DMS53 (cell line): ENCODE measurements around the gene CACNA2D2.

ENCODE experiments used
- DNase-seq: peaks from one replicate; lab custom pipeline; 2025; lab: John Stamatoyannopoulos, UW

Gene CACNA2D2

DNA sequence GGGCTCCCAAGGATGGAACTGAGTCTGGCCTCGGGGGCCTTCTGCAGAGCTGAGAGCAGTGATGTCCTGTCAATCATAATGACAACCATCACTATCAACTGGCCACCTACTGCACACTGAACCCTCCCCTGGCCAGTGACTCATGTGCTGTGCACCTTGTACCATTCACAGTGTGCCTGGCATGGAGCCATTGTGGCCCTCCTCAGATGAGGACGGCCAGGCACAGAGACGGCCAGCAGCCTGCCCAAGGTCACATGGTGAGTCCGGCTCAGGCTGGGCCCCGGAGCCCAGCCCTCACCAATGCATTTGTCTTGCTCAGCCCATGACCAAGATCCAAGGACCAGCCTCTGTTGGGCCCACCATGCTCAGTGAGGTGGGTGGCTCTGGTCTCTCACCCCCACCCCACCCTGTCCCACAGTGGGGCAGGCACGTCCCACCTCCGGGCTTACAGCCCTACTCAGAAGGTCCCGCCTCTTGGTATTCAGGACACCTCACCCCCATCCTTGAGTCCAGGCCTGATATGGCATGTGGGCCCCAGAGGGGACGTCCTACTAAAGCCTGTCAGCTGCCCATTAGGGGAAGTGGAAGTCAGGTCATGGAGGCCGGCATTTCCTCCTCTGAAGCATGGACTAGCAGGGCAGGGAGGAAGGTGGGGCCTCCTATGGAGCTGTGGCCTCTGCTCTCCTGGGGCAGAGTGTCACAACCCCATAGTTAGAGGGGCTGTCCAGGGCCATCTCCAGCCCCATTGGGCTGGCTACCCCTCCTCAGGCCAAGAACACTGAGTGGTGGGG is 108.2 kb downstream of the CACNA2D2 start:
- no peak for DNase-seq

DNA sequence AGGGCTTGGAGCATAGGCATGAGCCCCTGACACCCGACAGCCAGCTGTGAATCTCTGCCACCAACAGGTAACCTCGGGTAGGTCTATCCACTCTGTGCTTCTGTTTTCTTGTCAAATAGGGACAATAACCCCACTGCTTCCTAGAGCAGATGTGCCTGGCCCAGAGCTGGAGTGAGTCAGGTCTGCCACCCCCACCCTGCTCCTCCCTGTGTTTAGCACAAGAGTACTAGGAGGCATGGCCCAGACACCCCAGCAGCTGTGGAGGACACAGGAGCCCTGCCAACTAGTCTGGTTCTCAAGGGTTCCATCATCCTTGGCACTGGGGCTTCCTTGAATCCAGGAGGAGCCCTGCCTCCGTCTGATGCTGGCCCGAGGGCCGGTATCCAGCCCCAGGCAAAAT is 110.4 kb downstream of the CACNA2D2 start:
- no peak for DNase-seq

DNA sequence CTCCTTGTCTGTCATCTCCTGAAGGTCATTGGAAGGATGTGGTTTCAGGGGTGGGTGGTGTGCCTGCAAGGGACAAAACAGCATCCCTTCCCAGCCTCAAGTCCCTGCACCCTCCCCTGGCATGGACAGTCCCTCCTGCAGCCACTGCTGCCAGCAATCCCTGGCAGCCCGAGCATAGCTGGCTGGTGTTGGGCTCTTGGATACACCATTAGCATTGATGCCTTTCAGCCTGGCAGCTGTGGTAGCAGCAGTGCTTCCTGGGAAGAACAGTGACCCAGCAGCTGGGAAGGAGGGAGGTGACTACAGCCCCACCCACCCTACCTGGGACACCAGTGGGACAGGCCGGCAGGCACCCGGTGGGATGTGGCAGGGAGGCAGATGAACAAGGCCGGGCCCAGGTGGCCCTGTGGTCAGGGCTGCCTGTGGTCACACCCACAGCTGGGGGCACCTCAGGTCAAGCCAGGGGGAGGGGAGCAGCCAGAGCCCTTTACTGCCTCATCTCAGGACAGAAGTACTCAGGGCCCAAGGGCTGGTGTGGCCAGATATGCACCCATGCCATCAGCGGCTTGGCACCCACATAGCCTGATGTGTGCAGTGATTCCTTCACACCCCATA is 111.2 kb downstream of the CACNA2D2 start:
- peak; percentile 12 for DNase-seq

DNA sequence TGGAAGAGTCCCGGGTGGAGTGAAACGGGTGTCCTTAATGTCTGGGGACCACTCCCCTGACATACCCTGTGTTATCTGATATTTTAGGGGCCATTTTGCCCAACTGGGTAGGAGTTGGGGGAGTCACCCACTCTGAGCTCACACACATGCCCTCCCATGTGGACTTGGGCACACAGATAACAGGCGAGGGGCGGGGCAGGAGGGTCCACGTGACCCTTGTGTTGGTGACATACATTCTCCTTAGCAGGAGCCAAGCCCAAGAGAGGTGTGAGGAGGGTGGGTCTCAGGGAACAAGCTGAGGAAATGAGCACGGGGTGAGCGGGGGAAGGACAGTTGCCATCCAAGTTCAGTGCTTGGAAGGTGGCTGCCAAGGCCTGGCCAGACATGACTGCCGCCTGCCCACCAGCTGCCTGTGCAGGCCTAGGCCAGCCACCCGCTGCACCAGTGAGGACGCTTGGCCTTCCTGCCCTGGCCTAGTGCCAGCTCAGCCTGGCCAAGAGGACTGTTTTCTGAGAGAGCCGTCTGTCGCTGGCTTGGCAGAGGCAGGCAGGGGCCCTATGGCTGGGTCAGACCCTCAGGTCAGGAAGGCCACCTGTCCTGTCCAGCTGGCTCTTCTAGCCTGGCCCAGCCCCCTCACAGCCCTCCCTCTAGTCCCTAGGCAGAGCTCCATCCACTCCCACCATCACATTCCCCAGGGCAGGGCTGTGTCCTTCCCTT is 112.8 kb downstream of the CACNA2D2 start:
- peak; percentile 62 for DNase-seq

DNA sequence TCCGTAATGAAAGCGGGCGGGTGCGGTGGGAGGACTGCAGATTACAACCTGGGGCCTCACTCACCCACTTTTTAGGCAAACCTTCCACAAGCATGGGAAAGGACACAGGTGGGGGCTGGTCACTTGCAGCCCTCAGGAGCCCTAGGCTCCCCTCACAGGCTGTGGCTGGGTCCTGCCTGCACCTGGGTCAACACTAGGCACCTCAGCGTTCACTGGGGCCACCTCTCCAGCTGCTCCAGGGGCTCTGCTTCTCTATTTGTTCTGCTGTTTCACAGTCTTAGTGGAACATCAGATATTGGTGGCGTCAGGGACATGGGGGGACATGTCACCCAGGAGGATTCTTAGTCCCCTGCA is 114.0 kb downstream of the CACNA2D2 start:
- DNase-seq: no peak

DNA sequence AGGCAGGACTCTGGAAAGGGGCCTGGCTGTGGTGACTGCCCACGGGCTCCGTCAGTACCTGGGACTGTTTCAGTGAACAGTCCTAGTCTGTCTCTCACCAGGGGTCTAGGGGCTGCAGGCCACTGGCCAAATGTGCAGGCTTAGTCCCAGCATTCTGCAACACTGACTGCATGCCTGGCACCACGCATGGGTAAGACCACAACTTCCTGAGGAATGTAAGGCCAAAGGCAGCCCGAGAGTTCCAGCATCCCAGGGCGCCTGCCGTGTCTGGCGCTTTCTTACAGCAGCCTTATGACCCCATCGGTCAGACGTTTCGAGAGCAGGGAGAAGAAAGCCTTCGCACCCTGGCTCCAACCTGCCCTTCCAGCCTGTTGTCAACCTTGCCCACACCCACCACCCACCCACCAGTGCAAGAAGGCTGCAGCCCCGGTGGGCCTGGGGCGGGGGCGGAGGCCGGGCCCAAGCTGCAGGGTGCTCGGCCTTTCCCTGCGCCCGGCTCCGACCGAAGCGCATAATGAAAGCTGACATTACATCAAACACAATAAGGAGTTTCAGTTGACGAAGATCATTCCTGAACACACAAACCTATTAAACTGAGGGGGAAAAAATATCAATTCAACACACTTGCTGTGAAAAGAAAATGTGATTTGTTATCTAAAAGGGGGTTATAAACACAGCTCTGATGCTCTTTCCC is 114.6 kb downstream of the CACNA2D2 start:
- DNase-seq: no peak

DNA sequence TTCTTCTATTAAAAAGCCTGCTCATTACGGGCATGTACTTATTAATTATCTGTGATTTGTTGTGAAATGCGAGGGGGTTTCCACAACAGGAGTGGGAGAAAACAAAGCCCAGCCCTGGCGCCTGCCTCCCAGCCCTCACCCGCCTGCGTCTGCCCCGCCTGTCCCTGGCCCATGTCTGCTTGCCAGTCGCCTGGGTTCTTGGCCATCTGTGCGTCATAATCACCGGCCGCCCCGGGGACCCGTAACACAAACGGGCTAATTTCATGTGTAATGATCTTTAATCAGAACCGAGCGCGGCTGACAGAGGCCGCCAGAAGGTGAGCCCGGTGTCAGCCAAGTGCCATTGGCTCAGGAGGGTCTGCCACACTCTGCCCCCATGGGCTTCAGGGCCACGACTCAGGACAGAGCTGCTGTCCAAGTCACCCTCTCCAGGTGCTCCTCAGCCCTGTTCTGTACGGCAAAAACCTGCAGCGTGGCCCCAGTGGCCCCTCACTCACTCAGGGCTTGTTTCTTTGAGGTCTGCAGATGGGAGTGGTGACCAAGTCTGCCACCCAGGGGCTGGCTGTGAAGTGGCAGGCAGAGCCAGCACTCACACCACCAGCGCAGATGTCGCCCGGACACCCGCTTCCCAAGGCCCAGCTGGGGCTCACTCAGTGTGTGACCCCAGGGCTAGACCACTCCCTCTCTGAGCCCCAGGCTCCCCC is 115.3 kb downstream of the CACNA2D2 start:
- DNase-seq: no peak

DNA sequence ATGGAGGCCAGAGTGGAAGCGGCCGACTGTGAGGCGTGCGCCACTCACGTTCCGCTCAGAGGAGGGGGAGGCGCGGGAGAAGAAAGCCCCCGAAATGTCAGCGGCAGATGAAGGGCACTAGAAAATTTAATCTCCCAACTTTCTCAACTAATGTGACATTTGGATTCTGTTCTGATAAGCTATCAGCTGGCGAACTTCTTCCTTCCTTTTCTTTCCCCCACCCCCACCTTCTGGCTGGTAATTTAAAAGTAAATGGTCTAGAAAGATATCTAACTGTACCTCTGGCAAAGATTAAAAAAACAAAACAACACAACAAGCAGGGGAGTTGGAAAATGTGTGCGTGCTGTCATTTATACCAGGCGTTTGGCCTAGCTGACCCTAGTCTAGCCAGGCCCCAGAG is 117.7 kb downstream of the CACNA2D2 start:
- no peak for DNase-seq

DNA sequence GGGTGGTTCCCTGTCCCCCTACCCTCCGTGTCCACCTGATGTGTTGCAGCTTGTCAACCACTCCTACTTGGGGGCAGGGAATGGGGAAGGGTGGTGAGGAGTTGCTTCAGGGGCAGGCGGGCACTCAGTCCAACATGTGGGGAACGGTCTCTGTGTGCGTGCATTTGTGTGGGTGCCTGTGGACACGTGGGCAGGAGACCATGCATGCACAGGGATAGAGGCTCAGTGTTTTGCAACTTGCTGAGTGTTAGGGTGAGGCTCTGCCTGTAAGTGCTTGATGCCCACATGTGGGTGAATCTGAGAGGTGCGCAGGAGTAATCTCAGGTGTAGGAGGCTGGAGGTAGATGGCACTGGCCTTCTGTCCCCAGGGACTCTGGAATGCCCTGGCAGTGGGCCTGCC is 119.7 kb downstream of the CACNA2D2 start:
- DNase-seq: no peak

DNA sequence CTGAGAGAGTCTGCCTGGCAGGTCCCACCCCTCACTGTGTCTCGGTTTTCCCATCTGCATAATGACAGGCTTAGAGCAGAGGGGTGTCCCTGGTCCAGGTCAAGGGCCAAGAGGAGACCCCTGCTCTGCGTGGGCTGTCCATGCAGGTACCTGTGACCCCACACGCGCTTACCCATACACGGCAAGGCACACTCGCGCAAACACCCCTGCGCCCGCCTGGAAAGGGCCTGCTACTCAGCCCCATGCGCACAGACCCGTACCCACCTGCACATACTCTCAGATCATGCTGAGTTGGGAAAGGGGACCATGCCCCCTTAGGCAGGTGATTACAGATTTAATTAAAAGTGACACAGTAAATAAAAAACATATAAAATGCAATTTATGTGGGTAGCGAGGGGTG is 120.7 kb downstream of the CACNA2D2 start:
- DNase-seq: no peak

DNA sequence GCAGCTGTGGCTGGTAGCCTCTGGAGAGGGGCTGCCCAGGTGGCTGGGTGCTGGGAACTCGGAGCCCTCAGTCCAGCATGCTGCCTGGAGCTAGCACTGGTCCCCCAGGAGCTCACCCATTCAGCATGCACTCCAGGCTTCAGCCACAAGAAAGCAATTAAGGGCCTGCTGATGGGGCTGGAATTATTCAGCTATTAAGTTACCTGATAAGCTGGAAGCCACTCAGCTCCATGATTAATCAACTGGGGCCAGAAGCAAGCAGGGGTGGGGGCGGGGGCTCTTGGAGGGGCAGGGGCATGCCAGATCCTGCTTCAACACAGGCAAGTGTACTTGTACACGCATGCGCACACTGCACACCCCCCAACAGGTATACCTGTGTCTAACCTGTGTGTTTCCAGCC is 122.1 kb downstream of the CACNA2D2 start:
- no peak for DNase-seq

DNA sequence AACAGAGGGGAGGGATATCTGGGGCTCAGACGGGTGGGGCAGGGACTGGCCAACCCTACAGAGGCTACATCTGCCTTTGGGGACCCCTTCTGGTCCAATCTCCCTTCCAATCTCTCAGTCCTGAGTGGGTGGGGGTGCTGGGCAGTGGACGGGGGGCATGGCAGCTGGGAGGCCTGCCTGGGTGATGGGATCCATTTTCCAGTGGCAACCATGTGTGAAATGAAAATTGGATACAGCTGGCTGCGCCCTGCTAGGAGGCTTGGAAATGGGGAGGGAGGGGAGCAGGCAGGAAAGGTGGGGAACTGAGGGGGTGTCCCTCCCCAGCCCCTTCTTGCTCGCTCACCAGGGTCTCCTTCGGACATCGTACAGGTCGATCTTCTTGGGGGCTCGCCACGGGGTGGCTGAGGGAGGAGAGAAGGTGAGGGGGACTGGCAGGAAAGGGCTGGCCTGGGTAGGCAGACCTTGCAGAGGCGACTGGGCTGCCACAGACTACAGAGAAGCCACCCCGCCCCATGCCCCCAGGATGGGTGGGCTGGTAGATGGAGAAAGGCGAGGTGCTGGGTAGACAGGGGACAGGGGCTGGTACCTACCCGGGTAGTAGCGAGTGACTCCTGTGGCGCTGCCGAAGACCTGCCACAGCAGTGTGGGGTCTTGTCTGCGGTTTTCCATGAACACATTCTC is 122.9 kb downstream of the CACNA2D2 start:
- DNase-seq: no peak

DNA sequence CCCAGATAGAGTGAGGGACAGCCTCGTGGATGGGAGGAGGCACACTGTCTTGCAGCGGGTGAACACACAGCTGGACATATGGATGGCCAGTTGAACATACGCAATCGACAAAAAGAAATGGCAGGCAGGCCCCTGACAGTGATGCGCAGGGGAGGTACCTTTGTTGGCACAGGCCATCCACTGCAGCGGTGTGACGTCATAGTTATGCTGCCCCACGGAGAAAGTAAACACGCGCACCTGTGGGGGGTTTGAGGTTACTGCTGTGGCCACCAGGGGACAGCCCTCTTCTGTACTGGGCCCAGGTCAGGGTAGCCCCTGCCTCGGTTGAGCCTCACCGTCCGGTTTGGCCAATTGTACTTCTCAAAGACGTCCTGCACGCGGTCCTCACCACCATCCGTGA is 124.7 kb downstream of the CACNA2D2 start:
- no peak for DNase-seq

DNA sequence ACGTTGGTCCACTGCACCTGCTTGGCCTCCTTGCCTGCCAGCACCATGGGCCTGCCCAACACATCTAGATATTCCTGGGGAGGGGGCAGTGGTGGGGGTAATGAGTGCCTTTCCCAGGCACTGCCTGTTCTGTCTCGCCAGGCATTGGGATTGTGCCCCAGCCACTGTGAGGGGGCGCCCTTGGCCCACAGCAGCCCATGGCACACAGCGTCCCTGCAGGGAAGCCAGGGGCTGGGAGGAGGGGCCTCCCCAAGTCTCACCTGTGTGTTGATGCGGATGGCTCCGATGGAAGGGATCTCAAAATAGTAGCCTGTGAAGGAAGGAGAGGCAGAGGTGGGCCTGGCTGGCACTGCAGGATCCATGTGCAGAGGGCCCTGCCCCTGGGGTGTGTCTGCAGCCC is 125.4 kb downstream of the CACNA2D2 start:
- no peak for DNase-seq

DNA sequence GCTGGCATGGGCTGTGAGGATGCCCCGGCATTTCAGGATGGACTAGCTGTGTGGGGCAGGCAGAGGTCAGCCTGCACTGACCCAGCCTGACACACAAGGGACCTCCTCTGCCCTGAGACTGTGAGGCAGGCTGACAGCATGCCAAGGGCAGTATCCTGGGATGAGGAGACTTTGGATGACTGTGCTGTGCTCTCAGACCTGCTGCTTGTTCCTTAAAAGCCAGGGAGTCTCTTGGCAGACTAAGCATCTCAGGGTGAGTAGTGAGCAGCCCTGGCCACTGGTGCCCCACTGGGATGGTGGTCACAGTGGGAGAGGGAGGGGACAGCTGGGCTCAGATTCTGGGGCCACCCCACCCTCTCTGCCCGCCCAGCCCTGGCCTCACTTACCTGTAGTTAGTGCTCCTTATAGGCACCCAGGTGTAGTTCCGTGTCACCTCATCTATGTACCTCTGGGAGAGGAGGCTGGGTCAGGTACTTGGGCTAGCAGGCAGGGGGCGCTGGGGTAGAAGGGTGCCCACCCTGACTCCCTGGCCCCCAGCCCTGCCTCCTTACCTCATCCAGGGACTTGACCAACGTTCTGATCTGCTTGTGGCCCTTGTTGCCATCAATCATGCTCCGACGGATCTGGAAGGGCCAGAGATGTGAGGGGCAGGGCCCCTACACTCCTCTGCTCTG is 128.0 kb downstream of the CACNA2D2 start:
- no peak for DNase-seq

DNA sequence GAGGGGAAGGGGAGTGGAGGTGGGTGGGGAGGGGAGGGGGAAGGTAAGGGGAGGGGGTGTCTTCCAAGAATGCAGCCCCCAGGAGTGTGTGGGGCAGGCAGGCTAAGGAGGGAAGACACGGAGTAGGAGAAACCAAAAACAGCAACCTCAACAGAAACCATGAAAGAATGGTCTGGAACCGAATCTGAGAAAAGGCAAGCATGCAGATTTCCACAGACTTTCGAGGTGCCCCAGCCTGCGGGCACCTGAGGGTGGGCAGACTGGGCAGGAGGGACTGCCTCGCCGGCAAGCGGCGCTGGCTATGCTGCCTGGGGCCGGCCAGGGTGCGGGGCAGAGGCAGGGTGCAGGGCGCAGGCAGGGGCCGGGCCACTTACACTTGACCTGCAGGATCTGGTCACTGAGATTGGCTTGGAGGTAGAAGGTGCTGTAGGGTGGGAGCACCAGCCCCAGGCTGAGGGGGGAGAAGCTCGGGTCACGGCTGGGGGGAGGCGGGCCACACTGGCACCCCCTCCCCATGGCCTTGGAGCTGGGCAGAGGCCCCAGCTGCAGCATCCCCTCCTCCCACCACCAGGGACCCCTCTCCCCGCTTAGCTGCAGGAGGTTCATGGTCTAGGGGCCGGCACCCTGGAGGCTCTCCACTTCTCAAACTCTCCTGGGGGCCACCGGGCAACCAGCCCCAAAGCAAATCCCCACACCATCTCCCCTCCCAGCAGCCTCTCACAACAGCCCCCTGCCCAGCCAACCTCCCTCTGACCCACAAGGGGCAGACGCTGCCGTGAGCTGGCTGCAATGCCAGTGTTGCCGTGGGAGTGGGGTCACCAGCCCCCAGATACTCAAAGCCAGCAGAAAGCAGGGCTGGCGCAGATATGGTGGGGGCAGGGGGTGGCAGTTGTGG is 128.8 kb downstream of the CACNA2D2 start:
- no peak for DNase-seq

DNA sequence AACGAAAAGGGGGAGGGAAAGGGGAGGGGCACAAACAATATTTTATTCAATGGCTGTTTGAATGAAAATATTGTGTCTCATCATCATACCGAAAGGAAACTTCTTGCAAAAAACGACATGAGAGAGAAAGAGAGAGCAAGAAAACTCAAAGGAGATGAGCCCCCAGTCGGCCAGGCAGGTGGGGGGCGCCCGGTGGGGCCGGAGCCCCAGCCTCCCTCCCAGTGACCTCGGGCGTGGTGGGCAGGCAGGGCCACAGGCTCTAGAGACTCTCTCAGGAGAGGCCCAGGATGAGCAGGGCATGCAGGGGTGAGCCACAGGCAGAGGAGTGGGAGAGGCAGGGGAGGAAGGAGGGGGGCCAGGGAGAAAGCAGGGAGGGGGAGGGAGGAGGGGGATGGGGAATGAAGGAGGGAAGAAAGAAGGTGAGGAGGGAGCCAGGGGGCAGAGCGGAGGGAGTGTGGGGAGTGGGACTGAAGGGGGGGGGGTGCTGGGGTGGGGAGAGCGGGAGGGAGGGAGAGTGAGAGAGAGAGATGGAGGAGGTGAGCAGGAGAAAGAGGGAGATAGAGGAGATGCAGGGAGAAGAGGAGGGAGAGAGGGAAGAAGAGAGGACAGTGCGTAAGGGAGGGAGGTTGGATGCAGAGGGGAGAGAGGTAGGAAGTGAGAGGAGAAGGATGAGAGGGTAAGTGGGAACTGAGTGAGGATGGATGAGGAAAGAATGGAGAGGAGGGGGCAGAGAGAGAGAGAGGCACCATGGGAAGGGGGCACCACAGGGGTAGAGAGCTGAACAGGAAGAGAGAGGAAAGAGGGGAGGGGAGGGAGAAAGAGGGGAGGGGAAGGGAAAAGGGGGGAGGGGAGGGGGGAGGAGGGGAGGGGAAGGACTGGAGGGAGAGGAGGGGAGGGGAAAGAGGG is 130.0 kb downstream of the CACNA2D2 start:
- DNase-seq: no peak

DNA sequence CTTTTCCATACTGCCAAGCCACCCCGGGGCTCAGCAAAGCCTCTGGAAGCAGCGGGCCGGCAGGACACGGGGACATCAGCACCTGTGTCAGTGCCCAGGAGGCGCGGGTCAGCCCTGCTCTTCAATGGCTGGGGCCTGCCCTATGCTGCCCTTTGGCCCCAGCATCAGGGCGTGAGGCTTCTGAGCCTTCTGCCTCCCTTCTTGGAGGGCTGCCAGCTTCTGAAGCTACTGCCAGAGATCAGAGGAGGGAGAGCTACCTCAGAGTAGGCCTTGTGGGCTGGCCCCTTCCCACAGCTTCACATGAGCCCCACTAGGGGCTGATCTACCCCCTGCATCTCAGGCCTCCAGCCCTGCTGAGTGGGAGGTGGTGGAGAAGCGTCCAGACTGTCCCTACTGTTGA is 131.1 kb downstream of the CACNA2D2 start:
- peak; percentile 16 for DNase-seq
